Lower leg skin (tissue), 3 donors: ENCODE data around the gene P3H4.

Source experiments
- POLR2A ChIP-seq, 2 donors: fragments of 450-650 bp; IDR thresholded peaks; one replicate each; pipeline ENCODE4 v1.6.1; 2016 to 2017; ENCODE audit warnings: antibody characterized with exemption in 2 of 2, mild to moderate bottlenecking in 1 of 2, moderate library complexity in 1 of 2
- TF ChIP-seq, protein P1 (sequence below), 3 donors: fragments of 450-650 bp; IDR thresholded peaks; one replicate each; pipeline ENCODE4 v1.5.1; 2016; ENCODE audit warnings: antibody characterized with exemption in 3 of 3, mild to moderate bottlenecking in 3 of 3, moderate library complexity in 2 of 3

DNA sequence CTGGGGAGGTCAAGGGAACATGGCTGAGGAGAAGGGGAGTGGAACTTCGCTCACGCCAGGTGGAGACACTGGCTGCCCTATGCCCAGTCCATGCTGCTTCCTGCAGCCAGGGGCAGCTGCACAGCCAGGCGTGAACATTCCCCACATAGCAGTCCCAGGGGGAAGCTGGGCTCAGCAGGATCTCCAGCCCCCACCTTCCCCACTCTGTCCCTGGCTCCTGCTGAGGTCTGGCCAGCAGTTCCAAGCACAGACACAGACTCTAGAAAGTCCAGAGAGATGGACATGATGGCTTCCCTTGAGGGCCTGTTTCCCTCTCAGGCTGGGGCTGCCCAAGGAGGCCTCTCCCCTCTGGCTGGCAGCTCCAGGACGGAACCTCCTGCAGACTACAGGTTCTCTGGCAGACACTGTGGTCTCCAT, 34.6 kb downstream of the P3H4 start:
- TF ChIP-seq, protein P1, sequence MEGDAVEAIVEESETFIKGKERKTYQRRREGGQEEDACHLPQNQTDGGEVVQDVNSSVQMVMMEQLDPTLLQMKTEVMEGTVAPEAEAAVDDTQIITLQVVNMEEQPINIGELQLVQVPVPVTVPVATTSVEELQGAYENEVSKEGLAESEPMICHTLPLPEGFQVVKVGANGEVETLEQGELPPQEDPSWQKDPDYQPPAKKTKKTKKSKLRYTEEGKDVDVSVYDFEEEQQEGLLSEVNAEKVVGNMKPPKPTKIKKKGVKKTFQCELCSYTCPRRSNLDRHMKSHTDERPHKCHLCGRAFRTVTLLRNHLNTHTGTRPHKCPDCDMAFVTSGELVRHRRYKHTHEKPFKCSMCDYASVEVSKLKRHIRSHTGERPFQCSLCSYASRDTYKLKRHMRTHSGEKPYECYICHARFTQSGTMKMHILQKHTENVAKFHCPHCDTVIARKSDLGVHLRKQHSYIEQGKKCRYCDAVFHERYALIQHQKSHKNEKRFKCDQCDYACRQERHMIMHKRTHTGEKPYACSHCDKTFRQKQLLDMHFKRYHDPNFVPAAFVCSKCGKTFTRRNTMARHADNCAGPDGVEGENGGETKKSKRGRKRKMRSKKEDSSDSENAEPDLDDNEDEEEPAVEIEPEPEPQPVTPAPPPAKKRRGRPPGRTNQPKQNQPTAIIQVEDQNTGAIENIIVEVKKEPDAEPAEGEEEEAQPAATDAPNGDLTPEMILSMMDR (IDR thresholded peaks at IDR 0.05), result no peak
- TF ChIP-seq POLR2A (IDR thresholded peaks at IDR 0.05), result no peak
